Neural progenitor cell (in vitro differentiated cells): ENCODE data around the gene IL3RA.

ENCODE experiments used
- CTCF ChIP-seq: fragments of 200-600 bp; sonication (generic); IDR thresholded peaks from 2 replicates; pipeline ENCODE4 v1.5.1; 2017; ENCODE audit warnings: antibody characterized with exemption, mild to moderate bottlenecking
- EZH2 ChIP-seq: fragments of 200-600 bp; sonication (generic); IDR thresholded peaks from 2 replicates; pipeline ENCODE4 v1.6.1; 2017; ENCODE audit warnings: antibody characterized with exemption, mild to moderate bottlenecking, moderate library complexity
- EZH2phosphoT487 ChIP-seq: fragments of 200-600 bp; sonication (generic); IDR thresholded peaks from 2 replicates; pipeline ENCODE4 v1.6.1; 2017; ENCODE audit warnings: antibody characterized with exemption

GRCh38 chrX:1323315-1323714 is 13.3 kb upstream of the IL3RA start:
- TF ChIP-seq CTCF, result peak; percentile 60
- TF ChIP-seq EZH2phosphoT487, result no peak
- no peak for TF ChIP-seq EZH2
